ENCODE results near the gene UBE2D2.
A peak's percentile ranks its signal among the peaks of the same experiment; 100 is the strongest.

Gene UBE2D2

DNA sequence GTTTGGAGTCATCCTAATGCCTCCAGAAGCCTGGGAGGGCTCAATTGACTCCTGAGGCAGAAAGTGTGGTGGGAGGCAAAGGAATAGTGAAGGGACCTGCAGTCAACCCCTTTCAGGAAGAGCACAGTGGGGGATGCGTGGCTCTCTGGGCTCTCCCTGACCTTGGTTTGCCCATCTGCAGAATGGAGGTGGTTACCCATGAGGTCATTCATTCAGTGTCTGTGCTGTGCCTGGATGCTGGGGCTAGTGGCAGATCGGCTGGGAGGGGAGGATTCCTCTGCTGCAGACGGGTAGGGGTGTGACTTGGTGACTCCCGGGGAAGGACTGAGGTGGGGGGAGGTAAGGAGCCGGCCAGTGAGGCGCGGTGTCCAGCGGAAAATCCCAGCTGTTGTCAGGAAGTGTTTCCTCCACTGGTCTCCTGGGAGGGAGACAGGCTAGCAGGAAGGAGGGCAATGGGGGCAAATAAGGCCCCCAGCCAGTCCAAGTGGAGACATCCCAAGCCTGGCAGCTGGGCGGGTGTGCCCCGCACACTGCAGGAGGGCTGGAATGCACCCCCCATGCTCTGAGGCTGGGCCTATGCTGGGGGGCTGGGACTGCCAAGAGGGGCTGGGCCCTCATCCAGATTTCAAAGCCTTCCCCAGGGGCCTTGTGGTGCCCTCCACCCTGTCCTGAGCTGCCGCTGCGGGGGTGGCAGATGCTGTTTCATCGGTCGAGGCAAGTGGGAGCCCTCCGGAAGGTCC lies 98.0 kb downstream of the UBE2D2 start:
- Histone ChIP-seq H3K36me3 (replicated peaks; ENCODE audit: low read depth, low read length) (peaks cover 6% of the 10 kb centered on the region), H2AFZ (ENCODE audit: low read depth, low read length) (no peak overlapping the region), H3K27me3 (ENCODE audit: low read depth, low read length) (no peaks in the 10 kb centered on the region), H3K27ac (ENCODE audit: low read length) (peak overlapping the region; percentile 41; the same call in 1 of the 2 replicates), H3K4me1 (ENCODE audit: low read length) (peaks cover 88% of the 10 kb centered on the region), H3K4me3 (ENCODE audit: low read length) (peak overlapping the region; percentile 62), H3K9ac (ENCODE audit: low read length) (peak overlapping the region; percentile 30; the same call in 1 of the 2 replicates), H3K79me2 (ENCODE audit: low read length) (peaks cover 98% of the 10 kb centered on the region), H3K4me2 (ENCODE audit: low read length) (peak overlapping the region; percentile 95), H4K20me1 (ENCODE audit: insufficient read depth, low read length) (peaks cover 89% of the 10 kb centered on the region), H3K9me3 (ENCODE audit: insufficient read depth, low read length) (no peaks in the 10 kb centered on the region)
- TF ChIP-seq EZH2phosphoT487 (IDR thresholded peaks at IDR 0.05; ENCODE audit: low read depth) (no peak), CTCF (IDR thresholded peaks at IDR 0.05; ENCODE audit: low read depth, low read length) (no peak)

- H3K27ac ChIP-seq (ENCODE audit: low read length): peak overlapping the region; percentile 34; the same call in 1 of the 2 replicates
- H3K27me3 ChIP-seq (ENCODE audit: low read depth, low read length): no peaks in the 10 kb centered on the region
- peaks cover 85% of the 10 kb centered on the region for H4K20me1 ChIP-seq (ENCODE audit: insufficient read depth, low read length)
- H3K79me2 ChIP-seq (ENCODE audit: low read length): peaks cover 98% of the 10 kb centered on the region
- TF ChIP-seq CTCF (IDR thresholded peaks at IDR 0.05; ENCODE audit: low read depth, low read length) (no peak), EZH2phosphoT487 (IDR thresholded peaks at IDR 0.05; ENCODE audit: low read depth) (no peak)
- H3K36me3 ChIP-seq (replicated peaks; ENCODE audit: low read depth, low read length): peaks cover 6% of the 10 kb centered on the region
- H3K4me3 ChIP-seq (ENCODE audit: low read length): peak overlapping the region; percentile 62
- H3K9me3 ChIP-seq (ENCODE audit: insufficient read depth, low read length): no peaks in the 10 kb centered on the region
- H3K4me1 ChIP-seq (ENCODE audit: low read length): peaks cover 88% of the 10 kb centered on the region
- peak overlapping the region; percentile 95 for H3K4me2 ChIP-seq (ENCODE audit: low read length)
- H3K9ac ChIP-seq (ENCODE audit: low read length): peak overlapping the region; percentile 50; the same call in 1 of the 2 replicates
- H2AFZ ChIP-seq (ENCODE audit: low read depth, low read length): no peak overlapping the region
Measured at GRCh38 chr5:139659695-139660101, 98.6 kb downstream of the UBE2D2 start.

- peak overlapping the region; percentile 62; the same call in 1 of the 2 replicates for H3K4me3 ChIP-seq (ENCODE audit: low read length)
- H4K20me1 ChIP-seq (ENCODE audit: insufficient read depth, low read length): peaks cover 82% of the 10 kb centered on the region
- H3K4me2 ChIP-seq (ENCODE audit: low read length): peak overlapping the region; percentile 95
- H3K9ac ChIP-seq (ENCODE audit: low read length): peak overlapping the region; percentile 50
- H2AFZ ChIP-seq (ENCODE audit: low read depth, low read length): no peak overlapping the region
- no peak for TF ChIP-seq EZH2phosphoT487 (IDR thresholded peaks at IDR 0.05; ENCODE audit: low read depth)
- TF ChIP-seq CTCF (IDR thresholded peaks at IDR 0.05; ENCODE audit: low read depth, low read length): no peak
- peaks cover 98% of the 10 kb centered on the region for H3K79me2 ChIP-seq (ENCODE audit: low read length)
- H3K27me3 ChIP-seq (ENCODE audit: low read depth, low read length): no peaks in the 10 kb centered on the region
- H3K27ac ChIP-seq (ENCODE audit: low read length): peak overlapping the region; percentile 34; the same call in 1 of the 2 replicates
- H3K9me3 ChIP-seq (ENCODE audit: insufficient read depth, low read length): no peaks in the 10 kb centered on the region
- peaks cover 88% of the 10 kb centered on the region for H3K4me1 ChIP-seq (ENCODE audit: low read length)
- peaks cover 6% of the 10 kb centered on the region for H3K36me3 ChIP-seq (replicated peaks; ENCODE audit: low read depth, low read length)
Measured at GRCh38 chr5:139660105-139660922, 99.2 kb downstream of the UBE2D2 start.

Measured in OCI-LY3 (cell line).